ENCODE measurements around the gene MBNL1.
"Not testable (repeated sequence)": the region's sequence is repeated elsewhere in the genome, so short reads cannot be mapped to it uniquely, and the experiment has no call there.

Gene MBNL1

GRCh38 chr3:152334761-152335160, 66.0 kb downstream of the MBNL1 start:
- Histone ChIP-seq H3K27me3 (ENCODE audit: control insufficient read depth in 5 of 5, insufficient read depth in 4 of 5, low read length in 5 of 5) (no peaks in the 10 kb centered on the region), H3K4me1 (ENCODE audit: control insufficient read depth in 5 of 5, insufficient read depth in 5 of 5, low read length in 5 of 5) (peaks cover 3 to 46% (median 30%) of the 10 kb centered on the region in 5 donors), H3K36me3 (ENCODE audit: control insufficient read depth in 5 of 5, insufficient read depth in 5 of 5, low read length in 5 of 5) (peaks cover 0 to 8% (median 3%) of the 10 kb centered on the region in 5 donors), H3K27ac (ENCODE audit: low read depth, low read length) (peak overlapping the region; percentile 80), H3K9ac (ENCODE audit: low read length in 5 of 5) (peak overlapping the region in 1 of 5 donors; percentile 2), H3K4me3 (ENCODE audit: low read depth in 1 of 5, low read length in 5 of 5) (no peak overlapping the region), H3K9me3 (ENCODE audit: control insufficient read depth in 5 of 5, low read length in 5 of 5) (no peaks in the 10 kb centered on the region)

DNA sequence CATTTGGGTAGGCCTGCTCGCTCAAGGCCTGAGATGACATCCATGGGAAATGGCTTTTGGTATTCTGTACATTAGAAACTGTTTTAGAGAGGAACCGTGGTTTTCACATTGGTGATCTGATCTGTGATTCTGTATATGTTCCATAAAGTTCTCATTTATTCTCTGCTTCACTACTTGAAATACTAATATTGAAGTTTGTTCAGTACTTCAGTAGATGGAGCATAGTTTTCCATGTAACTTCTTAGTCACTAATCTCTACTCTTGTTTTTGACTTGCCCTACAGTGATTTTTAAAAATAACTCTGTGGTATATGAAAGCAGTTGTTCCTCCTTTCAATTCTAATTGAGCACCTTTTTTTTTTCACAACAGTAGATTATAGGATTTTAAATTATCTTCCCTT, 66.5 kb downstream of the MBNL1 start:
- peaks cover 3 to 41% (median 30%) of the 10 kb centered on the region in 5 donors for H3K4me1 ChIP-seq (ENCODE audit: control insufficient read depth in 5 of 5, insufficient read depth in 5 of 5, low read length in 5 of 5)
- peak overlapping the region; percentile 13 for H3K27ac ChIP-seq (ENCODE audit: low read depth, low read length)
- H3K9ac ChIP-seq (ENCODE audit: low read length in 5 of 5): no peak overlapping the region
- H3K9me3 ChIP-seq (ENCODE audit: control insufficient read depth in 5 of 5, low read length in 5 of 5): no peaks in the 10 kb centered on the region
- peaks cover 0 to 9% (median 3%) of the 10 kb centered on the region in 5 donors for H3K36me3 ChIP-seq (ENCODE audit: control insufficient read depth in 5 of 5, insufficient read depth in 5 of 5, low read length in 5 of 5)
- no peak overlapping the region for H3K4me3 ChIP-seq (ENCODE audit: low read depth in 1 of 5, low read length in 5 of 5)
- H3K27me3 ChIP-seq (ENCODE audit: control insufficient read depth in 5 of 5, insufficient read depth in 4 of 5, low read length in 5 of 5): no peaks in the 10 kb centered on the region

GRCh38 chr3:152337337-152337736, 68.6 kb downstream of the MBNL1 start:
- H3K9me3 ChIP-seq (ENCODE audit: control insufficient read depth in 5 of 5, low read length in 5 of 5); H3K9ac ChIP-seq (ENCODE audit: low read length in 5 of 5); H3K27me3 ChIP-seq (ENCODE audit: control insufficient read depth in 5 of 5, insufficient read depth in 4 of 5, low read length in 5 of 5); H3K4me3 ChIP-seq (ENCODE audit: low read depth in 1 of 5, low read length in 5 of 5); H3K27ac ChIP-seq (ENCODE audit: low read depth, low read length): not testable (repeated sequence)
- peaks cover 3 to 20% (median 14%) of the 10 kb centered on the region in 5 donors for H3K36me3 ChIP-seq (ENCODE audit: control insufficient read depth in 5 of 5, insufficient read depth in 5 of 5, low read length in 5 of 5)
- H3K4me1 ChIP-seq (ENCODE audit: control insufficient read depth in 5 of 5, insufficient read depth in 5 of 5, low read length in 5 of 5): peaks cover 0 to 23% (median 16%) of the 10 kb centered on the region in 5 donors

DNA sequence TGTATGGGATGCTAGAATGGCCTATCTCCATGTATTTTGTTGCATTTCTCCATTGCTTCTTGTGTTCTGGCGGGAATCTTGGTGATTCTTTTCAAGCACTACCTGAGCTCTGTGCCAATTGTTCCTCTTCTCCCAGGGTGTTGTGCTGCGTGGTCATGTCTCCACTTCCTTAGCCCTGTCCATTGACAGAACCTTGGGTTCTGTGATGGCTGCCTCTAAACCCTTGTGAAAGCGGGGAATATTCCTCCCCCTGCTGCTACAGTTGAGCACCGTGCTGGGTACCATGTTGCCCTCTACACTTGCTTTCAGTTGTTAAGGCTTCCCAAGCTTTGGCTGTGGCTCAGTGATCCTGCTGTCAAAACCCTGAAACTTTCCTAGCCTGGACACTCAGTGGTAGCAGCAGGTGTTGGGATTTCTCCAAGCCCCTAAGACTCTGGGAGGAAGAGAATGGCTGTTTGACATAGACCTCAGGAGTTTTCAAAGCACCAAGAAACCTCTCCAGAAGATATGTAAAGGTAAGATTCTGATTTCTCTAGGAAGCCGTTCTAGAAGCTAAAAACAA, 69.5 kb downstream of the MBNL1 start:
- H3K36me3 ChIP-seq (ENCODE audit: control insufficient read depth in 5 of 5, insufficient read depth in 5 of 5, low read length in 5 of 5): peaks cover 5 to 21% (median 14%) of the 10 kb centered on the region in 5 donors
- no peaks in the 10 kb centered on the region for H3K27me3 ChIP-seq (ENCODE audit: control insufficient read depth in 5 of 5, insufficient read depth in 4 of 5, low read length in 5 of 5)
- H3K9ac ChIP-seq (ENCODE audit: low read length in 5 of 5): no peak overlapping the region
- no peak overlapping the region for H3K4me3 ChIP-seq (ENCODE audit: low read depth in 1 of 5, low read length in 5 of 5)
- H3K9me3 ChIP-seq (ENCODE audit: control insufficient read depth in 5 of 5, low read length in 5 of 5): no peaks in the 10 kb centered on the region
- H3K27ac ChIP-seq (ENCODE audit: low read depth, low read length): no peak overlapping the region
- H3K4me1 ChIP-seq (ENCODE audit: control insufficient read depth in 5 of 5, insufficient read depth in 5 of 5, low read length in 5 of 5): peaks cover 0 to 14% (median 9%) of the 10 kb centered on the region in 5 donors

DNA sequence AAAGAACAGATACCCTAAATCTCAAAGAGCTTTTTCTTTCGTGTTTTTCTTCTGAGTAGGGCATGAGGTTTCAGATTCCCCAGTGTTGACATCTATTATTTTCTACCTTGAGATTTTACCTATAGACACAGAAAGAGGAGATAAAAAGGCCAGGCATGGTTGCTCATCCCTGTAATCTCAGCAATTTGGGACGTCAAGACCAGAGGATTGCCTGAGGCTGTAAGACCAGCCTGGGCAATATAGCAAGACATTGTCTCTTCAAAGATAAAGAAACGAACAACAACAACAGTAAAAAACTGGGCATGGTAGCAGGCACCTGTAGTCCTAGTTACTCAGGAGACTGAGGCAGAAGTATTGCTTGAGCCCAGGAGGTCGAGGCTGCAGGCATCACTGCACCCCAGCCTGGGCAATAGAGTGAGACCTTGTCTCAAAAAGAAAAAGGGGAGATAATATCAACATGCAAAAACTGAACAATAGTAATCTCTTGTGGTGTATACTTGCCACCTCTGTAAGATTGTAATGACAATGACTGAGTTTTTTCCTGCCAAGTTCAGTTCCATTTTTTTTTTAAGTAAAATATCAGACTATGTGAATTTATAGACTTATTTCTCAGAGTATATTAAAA, 71.3 kb downstream of the MBNL1 start:
- Histone ChIP-seq H3K27ac (ENCODE audit: low read depth, low read length) (no peak overlapping the region), H3K4me1 (ENCODE audit: control insufficient read depth in 5 of 5, insufficient read depth in 5 of 5, low read length in 5 of 5) (peaks cover 0 to 4% (median 3%) of the 10 kb centered on the region in 5 donors), H3K27me3 (ENCODE audit: control insufficient read depth in 5 of 5, insufficient read depth in 4 of 5, low read length in 5 of 5) (no peaks in the 10 kb centered on the region), H3K4me3 (ENCODE audit: low read depth in 1 of 5, low read length in 5 of 5) (no peak overlapping the region), H3K9ac (ENCODE audit: low read length in 5 of 5) (no peak overlapping the region), H3K9me3 (ENCODE audit: control insufficient read depth in 5 of 5, low read length in 5 of 5) (no peaks in the 10 kb centered on the region), H3K36me3 (ENCODE audit: control insufficient read depth in 5 of 5, insufficient read depth in 5 of 5, low read length in 5 of 5) (peaks cover 8 to 23% (median 17%) of the 10 kb centered on the region in 5 donors)

DNA sequence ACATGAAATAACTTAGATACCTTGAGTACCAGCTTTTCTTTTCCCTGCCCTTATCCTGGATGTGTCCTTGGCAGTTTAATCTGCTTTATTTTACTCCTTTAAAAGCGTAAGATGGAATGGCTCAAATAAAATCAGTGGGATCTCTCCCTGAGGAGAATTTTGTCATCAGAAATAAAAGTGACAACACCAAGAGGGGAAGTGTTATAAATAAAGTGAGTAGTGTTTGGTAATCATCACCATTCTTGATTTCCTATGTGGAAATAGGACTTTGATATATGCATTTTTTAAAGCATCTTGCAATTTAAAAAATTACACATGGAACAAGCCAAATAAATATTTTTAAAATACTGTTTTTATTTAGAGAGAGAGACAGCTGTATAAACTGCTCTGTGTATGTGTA, 76.5 kb downstream of the MBNL1 start:
- no peak overlapping the region for H3K27ac ChIP-seq (ENCODE audit: low read depth, low read length)
- no peak overlapping the region for H3K4me3 ChIP-seq (ENCODE audit: low read depth in 1 of 5, low read length in 5 of 5)
- no peak overlapping the region for H3K9ac ChIP-seq (ENCODE audit: low read length in 5 of 5)
- no peaks in the 10 kb centered on the region for H3K27me3 ChIP-seq (ENCODE audit: control insufficient read depth in 5 of 5, insufficient read depth in 4 of 5, low read length in 5 of 5)
- peaks cover 0 to 17% (median 12%) of the 10 kb centered on the region in 5 donors for H3K4me1 ChIP-seq (ENCODE audit: control insufficient read depth in 5 of 5, insufficient read depth in 5 of 5, low read length in 5 of 5)
- H3K9me3 ChIP-seq (ENCODE audit: control insufficient read depth in 5 of 5, low read length in 5 of 5): no peaks in the 10 kb centered on the region
- peaks cover 8 to 20% (median 11%) of the 10 kb centered on the region in 5 donors for H3K36me3 ChIP-seq (ENCODE audit: control insufficient read depth in 5 of 5, insufficient read depth in 5 of 5, low read length in 5 of 5)

- Histone ChIP-seq H3K27me3 (ENCODE audit: control insufficient read depth in 5 of 5, insufficient read depth in 4 of 5, low read length in 5 of 5) (no peaks in the 10 kb centered on the region), H3K36me3 (ENCODE audit: control insufficient read depth in 5 of 5, insufficient read depth in 5 of 5, low read length in 5 of 5) (peaks cover 3 to 14% (median 6%) of the 10 kb centered on the region in 5 donors), H3K27ac (ENCODE audit: low read depth, low read length) (no peak overlapping the region), H3K4me1 (ENCODE audit: control insufficient read depth in 5 of 5, insufficient read depth in 5 of 5, low read length in 5 of 5) (peaks cover 0 to 17% (median 12%) of the 10 kb centered on the region in 5 donors), H3K9me3 (ENCODE audit: control insufficient read depth in 5 of 5, low read length in 5 of 5) (no peaks in the 10 kb centered on the region), H3K4me3 (ENCODE audit: low read depth in 1 of 5, low read length in 5 of 5) (no peak overlapping the region), H3K9ac (ENCODE audit: low read length in 5 of 5) (no peak overlapping the region)
Measured at GRCh38 chr3:152346058-152346457, 77.3 kb downstream of the MBNL1 start.

GRCh38 chr3:152346740-152347139, 78.0 kb downstream of the MBNL1 start:
- H3K9ac ChIP-seq (ENCODE audit: low read length in 5 of 5): no peak overlapping the region
- no peak overlapping the region for H3K4me3 ChIP-seq (ENCODE audit: low read depth in 1 of 5, low read length in 5 of 5)
- peaks cover 0 to 17% (median 12%) of the 10 kb centered on the region in 5 donors for H3K4me1 ChIP-seq (ENCODE audit: control insufficient read depth in 5 of 5, insufficient read depth in 5 of 5, low read length in 5 of 5)
- no peak overlapping the region for H3K27ac ChIP-seq (ENCODE audit: low read depth, low read length)
- H3K36me3 ChIP-seq (ENCODE audit: control insufficient read depth in 5 of 5, insufficient read depth in 5 of 5, low read length in 5 of 5): peaks cover 0 to 14% (median 6%) of the 10 kb centered on the region in 5 donors
- no peaks in the 10 kb centered on the region for H3K9me3 ChIP-seq (ENCODE audit: control insufficient read depth in 5 of 5, low read length in 5 of 5)
- no peaks in the 10 kb centered on the region for H3K27me3 ChIP-seq (ENCODE audit: control insufficient read depth in 5 of 5, insufficient read depth in 4 of 5, low read length in 5 of 5)

DNA sequence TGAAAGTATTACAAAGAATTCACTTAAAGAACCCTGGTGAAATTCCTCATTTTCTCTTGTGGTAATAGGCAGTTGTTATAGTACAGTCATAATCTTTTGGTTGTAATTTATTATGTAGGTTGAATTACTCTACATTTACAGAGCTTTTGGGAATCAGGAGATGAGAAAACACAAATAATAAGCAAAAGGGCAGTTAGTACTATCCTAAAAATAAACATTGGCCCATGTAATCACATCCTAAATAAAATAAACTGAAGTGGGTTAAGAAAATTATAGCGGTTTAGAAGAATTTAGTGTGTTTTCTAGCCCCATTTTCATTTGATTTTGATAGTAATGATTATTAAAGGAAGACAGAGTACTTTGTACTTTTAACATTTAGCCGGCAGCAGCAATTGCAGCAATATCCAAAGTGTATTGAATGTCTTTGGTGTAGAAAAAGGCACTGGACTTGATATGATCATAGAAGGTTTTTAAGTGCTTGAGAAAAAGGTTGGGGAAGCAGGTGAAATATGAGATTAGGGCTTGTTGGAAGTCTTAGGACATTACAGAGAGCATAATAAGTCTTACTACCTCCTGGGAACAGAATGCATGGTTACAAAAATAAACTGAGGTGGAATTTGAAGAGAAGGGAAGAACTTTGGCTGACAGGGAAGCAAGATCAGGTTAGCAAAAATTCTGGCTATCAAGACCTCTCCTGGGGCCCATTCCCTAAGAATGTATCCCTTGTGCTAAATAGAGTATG, 79.9 kb downstream of the MBNL1 start:
- H3K27me3 ChIP-seq (ENCODE audit: control insufficient read depth in 5 of 5, insufficient read depth in 4 of 5, low read length in 5 of 5): no peaks in the 10 kb centered on the region
- no peak overlapping the region for H3K9ac ChIP-seq (ENCODE audit: low read length in 5 of 5)
- peaks cover 0 to 3% (median 0%) of the 10 kb centered on the region in 5 donors for H3K36me3 ChIP-seq (ENCODE audit: control insufficient read depth in 5 of 5, insufficient read depth in 5 of 5, low read length in 5 of 5)
- H3K4me1 ChIP-seq (ENCODE audit: control insufficient read depth in 5 of 5, insufficient read depth in 5 of 5, low read length in 5 of 5): peaks cover 0 to 18% (median 13%) of the 10 kb centered on the region in 5 donors
- H3K4me3 ChIP-seq (ENCODE audit: low read depth in 1 of 5, low read length in 5 of 5): no peak overlapping the region
- H3K27ac ChIP-seq (ENCODE audit: low read depth, low read length): no peak overlapping the region
- no peaks in the 10 kb centered on the region for H3K9me3 ChIP-seq (ENCODE audit: control insufficient read depth in 5 of 5, low read length in 5 of 5)

GRCh38 chr3:152349392-152349791, 80.7 kb downstream of the MBNL1 start:
- Histone ChIP-seq H3K4me1 (ENCODE audit: control insufficient read depth in 5 of 5, insufficient read depth in 5 of 5, low read length in 5 of 5) (peaks cover 0 to 18% (median 13%) of the 10 kb centered on the region in 5 donors), H3K27ac (ENCODE audit: low read depth, low read length) (peak overlapping the region; percentile 27), H3K9ac (ENCODE audit: low read length in 5 of 5) (no peak overlapping the region), H3K9me3 (ENCODE audit: control insufficient read depth in 5 of 5, low read length in 5 of 5) (no peaks in the 10 kb centered on the region), H3K27me3 (ENCODE audit: control insufficient read depth in 5 of 5, insufficient read depth in 4 of 5, low read length in 5 of 5) (no peaks in the 10 kb centered on the region), H3K36me3 (ENCODE audit: control insufficient read depth in 5 of 5, insufficient read depth in 5 of 5, low read length in 5 of 5) (peaks cover 0 to 3% (median 0%) of the 10 kb centered on the region in 5 donors), H3K4me3 (ENCODE audit: low read depth in 1 of 5, low read length in 5 of 5) (no peak overlapping the region)

Data from subcutaneous abdominal adipose tissue (tissue), 5 donors.